Effector memory CD4-positive, alpha-beta T cell (primary cell): ENCODE measurements around the gene ZCCHC9.
"Not testable (repeated sequence)": the region's sequence is repeated elsewhere in the genome, so short reads cannot be mapped to it uniquely, and the experiment has no call there.

Source experiments
- DNase-seq, 3 donors: peaks; one replicate each; pipeline ENCODE4 v3.0.0-alpha.2; 2020
- H3K27ac ChIP-seq: 2 replicates; pipeline ENCODE4 v1.7.0; 2013; ENCODE audit warnings: mild to moderate bottlenecking, low read length, moderate library complexity; ENCODE audit not compliant: insufficient read depth, poor library complexity, severe bottlenecking
- H3K27me3 ChIP-seq: replicated peaks from 2 replicates; pipeline ENCODE4 v1.7.0; 2013; ENCODE audit warnings: mild to moderate bottlenecking, low read length; ENCODE audit not compliant: insufficient read depth, control insufficient read depth, poor library complexity, severe bottlenecking
- H3K36me3 ChIP-seq: 2 replicates; pipeline ENCODE4 v1.7.0; 2013; ENCODE audit warnings: mild to moderate bottlenecking, low read length, moderate library complexity; ENCODE audit not compliant: control insufficient read depth, insufficient read depth
- H3K4me1 ChIP-seq: 2 replicates; pipeline ENCODE4 v1.7.0; 2013; ENCODE audit warnings: low read length, mild to moderate bottlenecking; ENCODE audit not compliant: control insufficient read depth, insufficient read depth, poor library complexity, severe bottlenecking
- H3K4me3 ChIP-seq: 2 replicates; pipeline ENCODE4 v1.7.0; 2013; ENCODE audit warnings: low read length, low read depth, mild to moderate bottlenecking; ENCODE audit not compliant: insufficient read depth, poor library complexity, severe bottlenecking
- H3K9me3 ChIP-seq: 2 replicates; pipeline ENCODE4 v1.7.0; 2013; ENCODE audit warnings: mild to moderate bottlenecking, low read length, moderate library complexity; ENCODE audit not compliant: control insufficient read depth

The ZCCHC9 gene

GRCh38 chr5:81269751-81270393 is 31.5 kb upstream of the ZCCHC9 start:
- Histone ChIP-seq H3K4me1 (no peaks in the 10 kb centered on the region), H3K9me3 (no peaks in the 10 kb centered on the region), H3K27ac (no peak overlapping the region), H3K4me3 (no peak overlapping the region), H3K36me3 (no peaks in the 10 kb centered on the region), H3K27me3 (no peaks in the 10 kb centered on the region)
- no peak for DNase-seq

GRCh38 chr5:81270394-81271027 is 30.9 kb upstream of the ZCCHC9 start:
- not testable (repeated sequence) for H3K4me3 ChIP-seq

GRCh38 chr5:81283976-81284375 is 17.4 kb upstream of the ZCCHC9 start:
- H3K27ac ChIP-seq = no peak overlapping the region
- no peaks in the 10 kb centered on the region for H3K9me3 ChIP-seq
- no peak for DNase-seq

More at GRCh38 chr5:81270394-81271027, 30.9 kb upstream of the ZCCHC9 start:
- H3K9me3 ChIP-seq, H3K27ac ChIP-seq, H3K4me1 ChIP-seq, DNase-seq, H3K36me3 ChIP-seq, H3K27me3 ChIP-seq: not testable (repeated sequence)

GRCh38 chr5:81286059-81286617 is 15.2 kb upstream of the ZCCHC9 start:
- DNase-seq = no peak
- no peaks in the 10 kb centered on the region for H3K36me3 ChIP-seq
- no peaks in the 10 kb centered on the region for H3K9me3 ChIP-seq
- no peaks in the 10 kb centered on the region for H3K4me1 ChIP-seq
- H3K27me3 ChIP-seq = no peaks in the 10 kb centered on the region
- no peak overlapping the region for H3K27ac ChIP-seq
- no peak overlapping the region for H3K4me3 ChIP-seq

More at GRCh38 chr5:81283976-81284375, 17.4 kb upstream of the ZCCHC9 start:
- Histone ChIP-seq H3K4me3 (no peak overlapping the region), H3K27me3 (no peaks in the 10 kb centered on the region), H3K36me3 (no peaks in the 10 kb centered on the region), H3K4me1 (no peaks in the 10 kb centered on the region)

- Histone ChIP-seq H3K9me3 (no peaks in the 10 kb centered on the region), H3K27ac (no peak overlapping the region), H3K27me3 (no peaks in the 10 kb centered on the region), H3K36me3 (no peaks in the 10 kb centered on the region), H3K4me3 (no peak overlapping the region), H3K4me1 (no peaks in the 10 kb centered on the region)
- no peak for DNase-seq
Measured at GRCh38 chr5:81288021-81288433, 13.4 kb upstream of the ZCCHC9 start.

GRCh38 chr5:81290146-81290545 is 11.2 kb upstream of the ZCCHC9 start:
- Histone ChIP-seq H3K36me3 (no peaks in the 10 kb centered on the region), H3K9me3 (no peaks in the 10 kb centered on the region), H3K4me1 (no peaks in the 10 kb centered on the region), H3K27me3 (no peaks in the 10 kb centered on the region), H3K27ac (no peak overlapping the region), H3K4me3 (no peak overlapping the region)
- DNase-seq = no peak

GRCh38 chr5:81292130-81292529 is 9.3 kb upstream of the ZCCHC9 start:
- Histone ChIP-seq H3K9me3 (no peaks in the 10 kb centered on the region), H3K4me3 (no peak overlapping the region), H3K36me3 (no peaks in the 10 kb centered on the region)

GRCh38 chr5:81294021-81294420 is 7.4 kb upstream of the ZCCHC9 start:
- not testable (repeated sequence) for H3K36me3 ChIP-seq, DNase-seq, H3K4me1 ChIP-seq, H3K27me3 ChIP-seq, H3K27ac ChIP-seq, H3K9me3 ChIP-seq, H3K4me3 ChIP-seq

More at GRCh38 chr5:81292130-81292529, 9.3 kb upstream of the ZCCHC9 start:
- Histone ChIP-seq H3K4me1 (no peaks in the 10 kb centered on the region), H3K27me3 (no peaks in the 10 kb centered on the region), H3K27ac (no peak overlapping the region)
- DNase-seq = no peak

- H3K4me3 ChIP-seq = no peak overlapping the region
Measured at GRCh38 chr5:81297531-81297930, 3.9 kb upstream of the ZCCHC9 start.

GRCh38 chr5:81300921-81301270 is 491 bp upstream of the ZCCHC9 start:
- peaks cover 20% of the 10 kb centered on the region for H3K4me1 ChIP-seq
- H3K36me3 ChIP-seq = peaks cover 4% of the 10 kb centered on the region
- no peaks in the 10 kb centered on the region for H3K9me3 ChIP-seq
- no peak for DNase-seq
- H3K27ac ChIP-seq = peak overlapping the region; percentile 78
- H3K4me3 ChIP-seq = peak overlapping the region; percentile 97
- no peaks in the 10 kb centered on the region for H3K27me3 ChIP-seq

More at GRCh38 chr5:81297531-81297930, 3.9 kb upstream of the ZCCHC9 start:
- Histone ChIP-seq H3K9me3 (no peaks in the 10 kb centered on the region), H3K4me1 (peaks cover 20% of the 10 kb centered on the region), H3K36me3 (no peaks in the 10 kb centered on the region), H3K27ac (no peak overlapping the region), H3K27me3 (no peaks in the 10 kb centered on the region)
- DNase-seq = no peak
